WTC11 (cell line): ENCODE measurements around the gene LPIN3.

ENCODE experiments used
- CTCF ChIP-seq: fragments of 200-600 bp; IDR thresholded peaks from 2 replicates; pipeline ENCODE4 v1.8.0; 2022; ENCODE audit warnings: antibody characterized with exemption
- MXD4 ChIP-seq: fragments of 250-450 bp; sonication (Bioruptor Pico); IDR thresholded peaks from 2 replicates; pipeline ENCODE4 v1.8.0; 2021; ENCODE audit warnings: mild to moderate bottlenecking, moderate library complexity, borderline replicate concordance
- SOX15 ChIP-seq: fragments of 250-450 bp; sonication (Bioruptor Pico); IDR thresholded peaks from 2 replicates; pipeline ENCODE4 v1.9.0; 2021; ENCODE audit warnings: mild to moderate bottlenecking

GRCh38 chr20:41366546-41367392 lies 26.1 kb downstream of the LPIN3 start, which contains the start of gene EMILIN3:
- TF ChIP-seq MXD4 (CRISPR knock-in tag): no peak
- TF ChIP-seq CTCF: no peak
- no peak for TF ChIP-seq SOX15 (CRISPR knock-in tag)
